GM21619 (cell line): ENCODE results near the gene SCRN1.
"Not testable (repeated sequence)": the region's sequence is repeated elsewhere in the genome, so short reads cannot be mapped to it uniquely, and the experiment has no call there.

Source experiments
- ATAC-seq: cut with Tn5 transposase; IDR thresholded peaks from one replicate; pipeline ENCODE4 v1.9.1; 2021; ENCODE audit not compliant: unreplicated experiment

The SCRN1 gene

GRCh38 chr7:29970158-29970557, 19.4 kb downstream of the SCRN1 start:
- ATAC-seq, result no peak

GRCh38 chr7:29969738-29970137, 19.9 kb downstream of the SCRN1 start:
- ATAC-seq, result no peak

- no peak for ATAC-seq
Measured at GRCh38 chr7:29968683-29969395, 20.8 kb downstream of the SCRN1 start.

- ATAC-seq, result no peak
Measured at GRCh38 chr7:29965030-29965429, 24.6 kb downstream of the SCRN1 start.

- no peak for ATAC-seq
Measured at GRCh38 chr7:29962035-29962434, 27.6 kb downstream of the SCRN1 start.

- ATAC-seq, result not testable (repeated sequence)
Measured at GRCh38 chr7:29961611-29962010, 28.0 kb downstream of the SCRN1 start.

GRCh38 chr7:29958667-29959358, 30.8 kb downstream of the SCRN1 start:
- ATAC-seq, result no peak

- ATAC-seq, result no peak
Measured at GRCh38 chr7:29957521-29958310, 31.9 kb downstream of the SCRN1 start.

GRCh38 chr7:29956487-29956836, 33.1 kb downstream of the SCRN1 start:
- ATAC-seq, result no peak

GRCh38 chr7:29955799-29956486, 33.7 kb downstream of the SCRN1 start:
- peak; percentile 88 for ATAC-seq

- ATAC-seq, result no peak
Measured at GRCh38 chr7:29955075-29955792, 34.4 kb downstream of the SCRN1 start.

GRCh38 chr7:29953726-29954347, 35.8 kb downstream of the SCRN1 start:
- no peak for ATAC-seq

GRCh38 chr7:29951206-29951605, 38.4 kb downstream of the SCRN1 start:
- ATAC-seq, result no peak

- ATAC-seq, result no peak
Measured at GRCh38 chr7:29950480-29950879, 39.1 kb downstream of the SCRN1 start.

GRCh38 chr7:29948587-29948986, 41.0 kb downstream of the SCRN1 start:
- no peak for ATAC-seq

- no peak for ATAC-seq
Measured at GRCh38 chr7:29946428-29947186, 43.0 kb downstream of the SCRN1 start.

- no peak for ATAC-seq
Measured at GRCh38 chr7:29945259-29945809, 44.3 kb downstream of the SCRN1 start.

- ATAC-seq, result no peak
Measured at GRCh38 chr7:29940199-29940598, 49.4 kb downstream of the SCRN1 start.

- no peak for ATAC-seq
Measured at GRCh38 chr7:29937132-29937531, 52.5 kb downstream of the SCRN1 start.
